ENCODE measurements around the gene SIGLEC7. TPM values are rescaled to one million over a fixed set of nuclear protein-coding genes. Genes with fewer than 3 reads are reported as not detected.

The SIGLEC7 gene
- 0.47 TPM for total RNA-seq
- long read RNA-seq = 0 reads

DNA sequence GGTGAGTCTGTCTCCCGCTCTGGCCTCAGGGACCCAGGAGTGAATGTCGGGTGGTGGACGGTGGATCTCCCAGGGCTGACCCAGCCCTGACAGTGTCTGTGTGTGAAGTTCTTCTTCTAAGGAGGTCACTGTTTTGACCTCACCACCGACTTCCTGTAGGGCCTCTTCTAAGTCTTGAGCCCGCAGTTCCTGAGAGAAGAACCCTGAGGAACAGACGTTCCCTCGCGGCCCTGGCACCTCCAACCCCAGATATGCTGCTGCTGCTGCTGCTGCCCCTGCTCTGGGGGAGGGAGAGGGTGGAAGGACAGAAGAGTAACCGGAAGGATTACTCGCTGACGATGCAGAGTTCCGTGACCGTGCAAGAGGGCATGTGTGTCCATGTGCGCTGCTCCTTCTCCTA, at the start of gene SIGLEC7:
SIGLEC7 (plus strand) TSS at position 183 of the 400 bp plus-strand sequence; CDS start at position 252, 69 bp downstream.
- intact Hi-C loops (cut with micrococcal nuclease) = no loop called here
- Histone ChIP-seq H3K27me3 (ENCODE audit: low read depth) (peaks cover 76% of the 10 kb centered on the region), H3K27ac (replicated peaks) (peak within 1 kb of the TSS; percentile 63), H3K36me3 (no peaks in the 10 kb centered on the region), H3K4me1 (peaks cover 5% of the 10 kb centered on the region), H3K4me3 (no peak within 1 kb of the TSS), H3K9me3 (replicated peaks) (no peaks in the 10 kb centered on the region)
- no peak for TF ChIP-seq CTCF (IDR thresholded peaks at IDR 0.05; ENCODE audit: borderline replicate concordance)
- peak; percentile 46 for DNase-seq

GRCh38 chr19:51093101-51093500, 49.0 kb upstream of the SIGLEC7 start:
- no peak for TF ChIP-seq CTCF (IDR thresholded peaks at IDR 0.05; ENCODE audit: borderline replicate concordance)
- no peaks in the 10 kb centered on the region for H3K27me3 ChIP-seq (ENCODE audit: low read depth)
- H3K9me3 ChIP-seq (replicated peaks) = no peaks in the 10 kb centered on the region
- intact Hi-C loops (cut with micrococcal nuclease) = no loop called here
- H3K36me3 ChIP-seq = no peaks in the 10 kb centered on the region
- no peak overlapping the region for H3K27ac ChIP-seq (replicated peaks)
- DNase-seq = no peak
- H3K4me1 ChIP-seq = no peaks in the 10 kb centered on the region
- no peak overlapping the region for H3K4me3 ChIP-seq

DNA sequence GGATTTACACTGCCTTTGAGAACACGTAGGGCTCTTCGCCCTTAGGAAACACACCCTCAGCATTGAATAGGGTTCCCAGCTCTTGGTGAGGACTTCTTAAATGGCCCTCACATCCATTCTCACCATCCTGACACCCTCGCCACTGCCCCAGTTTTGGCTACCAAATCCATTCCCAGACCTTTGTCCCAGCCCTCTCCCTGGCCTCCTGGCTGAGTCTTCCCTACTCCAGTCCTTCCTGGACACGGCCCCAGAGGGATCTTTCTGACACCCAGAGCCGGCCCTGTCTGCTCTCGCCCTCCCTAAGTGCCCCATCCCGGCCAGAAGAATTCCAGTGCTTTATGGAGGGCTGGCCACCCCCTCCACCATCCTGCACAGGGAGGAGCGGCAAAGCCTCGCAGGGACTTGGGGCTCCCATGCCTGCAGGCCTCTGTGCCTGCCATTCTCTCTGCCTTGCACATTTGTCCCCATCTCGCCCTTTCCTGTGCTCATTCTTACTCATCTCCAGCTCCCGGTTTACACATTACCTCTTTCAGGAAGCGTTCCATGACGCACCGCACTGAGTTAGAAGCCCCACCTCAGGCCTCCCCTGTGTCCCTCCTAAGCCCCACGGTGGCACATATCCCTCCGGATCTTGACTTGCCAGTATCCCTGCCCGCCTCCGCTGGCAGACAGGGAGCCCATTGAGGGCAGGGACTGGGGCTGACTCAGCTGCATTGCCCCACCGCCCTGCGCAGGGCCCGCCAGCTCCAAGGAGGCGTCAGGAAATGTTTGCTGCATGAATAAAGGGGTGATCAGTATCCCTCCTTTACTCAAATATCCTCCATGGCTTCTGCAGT, 48.4 kb upstream of the SIGLEC7 start:
- intact Hi-C loops (cut with micrococcal nuclease) = no loop called here
- TF ChIP-seq CTCF (IDR thresholded peaks at IDR 0.05; ENCODE audit: borderline replicate concordance) = no peak
- Histone ChIP-seq H3K4me3 (no peak overlapping the region), H3K36me3 (no peaks in the 10 kb centered on the region), H3K4me1 (no peaks in the 10 kb centered on the region), H3K9me3 (replicated peaks) (no peaks in the 10 kb centered on the region), H3K27ac (replicated peaks) (no peak overlapping the region), H3K27me3 (ENCODE audit: low read depth) (no peaks in the 10 kb centered on the region)
- DNase-seq = no peak

DNA sequence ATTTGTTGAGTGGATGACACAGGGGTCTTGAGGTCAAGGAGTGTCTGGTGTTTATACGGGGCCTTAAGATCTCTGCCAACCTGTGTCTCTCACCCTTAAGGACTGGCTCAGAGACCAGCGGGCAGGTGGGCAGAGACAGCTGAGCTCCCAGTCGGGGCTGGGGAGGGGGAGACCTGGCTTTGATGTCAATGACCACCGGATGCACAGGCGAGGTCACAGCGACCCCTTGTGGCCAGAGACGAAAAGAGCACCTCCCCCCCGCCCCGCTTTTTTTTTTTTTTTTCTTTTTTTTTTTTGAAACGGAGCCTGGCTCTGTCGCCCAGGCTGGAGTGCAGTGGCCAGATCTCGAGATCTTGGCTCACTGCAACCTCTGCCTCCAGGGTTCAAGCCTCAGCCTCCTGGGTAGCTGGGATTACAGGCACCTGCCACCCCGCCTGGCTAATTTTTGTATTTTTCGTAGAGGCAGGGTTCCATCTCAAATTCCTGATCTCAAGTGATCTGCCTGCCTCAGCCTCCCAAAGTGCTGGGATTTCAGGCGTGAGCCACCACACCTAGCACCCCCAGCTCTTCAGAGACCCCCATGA, 47.3 kb upstream of the SIGLEC7 start:
- Histone ChIP-seq H3K4me3 (no peak overlapping the region), H3K9me3 (replicated peaks) (no peaks in the 10 kb centered on the region), H3K27me3 (ENCODE audit: low read depth) (no peaks in the 10 kb centered on the region), H3K36me3 (no peaks in the 10 kb centered on the region), H3K4me1 (peaks cover 9% of the 10 kb centered on the region), H3K27ac (replicated peaks) (no peak overlapping the region)
- intact Hi-C loops (cut with micrococcal nuclease) = no loop called here
- TF ChIP-seq CTCF (IDR thresholded peaks at IDR 0.05; ENCODE audit: borderline replicate concordance) = peak; percentile 67
- no peak for DNase-seq

GRCh38 chr19:51096473-51097165, 45.5 kb upstream of the SIGLEC7 start:
- Histone ChIP-seq H3K27ac (replicated peaks) (no peak overlapping the region), H3K4me1 (peaks cover 25% of the 10 kb centered on the region), H3K36me3 (no peaks in the 10 kb centered on the region), H3K4me3 (no peak overlapping the region), H3K9me3 (replicated peaks) (no peaks in the 10 kb centered on the region), H3K27me3 (ENCODE audit: low read depth) (no peaks in the 10 kb centered on the region)
- TF ChIP-seq CTCF (IDR thresholded peaks at IDR 0.05; ENCODE audit: borderline replicate concordance) = peak; percentile 26
- intact Hi-C loops (cut with micrococcal nuclease) = no loop called here
- no peak for DNase-seq
